ENCODE data around the gene FBXO46.

- TF ChIP-seq, protein P1, sequence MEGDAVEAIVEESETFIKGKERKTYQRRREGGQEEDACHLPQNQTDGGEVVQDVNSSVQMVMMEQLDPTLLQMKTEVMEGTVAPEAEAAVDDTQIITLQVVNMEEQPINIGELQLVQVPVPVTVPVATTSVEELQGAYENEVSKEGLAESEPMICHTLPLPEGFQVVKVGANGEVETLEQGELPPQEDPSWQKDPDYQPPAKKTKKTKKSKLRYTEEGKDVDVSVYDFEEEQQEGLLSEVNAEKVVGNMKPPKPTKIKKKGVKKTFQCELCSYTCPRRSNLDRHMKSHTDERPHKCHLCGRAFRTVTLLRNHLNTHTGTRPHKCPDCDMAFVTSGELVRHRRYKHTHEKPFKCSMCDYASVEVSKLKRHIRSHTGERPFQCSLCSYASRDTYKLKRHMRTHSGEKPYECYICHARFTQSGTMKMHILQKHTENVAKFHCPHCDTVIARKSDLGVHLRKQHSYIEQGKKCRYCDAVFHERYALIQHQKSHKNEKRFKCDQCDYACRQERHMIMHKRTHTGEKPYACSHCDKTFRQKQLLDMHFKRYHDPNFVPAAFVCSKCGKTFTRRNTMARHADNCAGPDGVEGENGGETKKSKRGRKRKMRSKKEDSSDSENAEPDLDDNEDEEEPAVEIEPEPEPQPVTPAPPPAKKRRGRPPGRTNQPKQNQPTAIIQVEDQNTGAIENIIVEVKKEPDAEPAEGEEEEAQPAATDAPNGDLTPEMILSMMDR (IDR thresholded peaks at IDR 0.05): no peak
- no peak for TF ChIP-seq POLR2A (IDR thresholded peaks at IDR 0.05)
Observed at GRCh38 chr19:45767881-45768654, 37.4 kb upstream of the FBXO46 start.

Measured in Peyer's patch (tissue), 4 donors.